Loucy (cell line): ENCODE results near the gene COA6.

Source experiments
- EZH2phosphoT487 ChIP-seq: fragments of 200-600 bp; IDR thresholded peaks from 2 replicates; pipeline ENCODE4 v1.6.1; 2018; ENCODE audit warnings: antibody characterized with exemption, mild to moderate bottlenecking, moderate library complexity, borderline replicate concordance
- TF ChIP-seq, protein P1 (sequence below): fragments of 200-600 bp; sonication (generic); conservative IDR thresholded peaks from 2 replicates; pipeline ENCODE4 v1.5.1; 2014; ENCODE audit warnings: mild to moderate bottlenecking, antibody characterized with exemption, low read length

DNA sequence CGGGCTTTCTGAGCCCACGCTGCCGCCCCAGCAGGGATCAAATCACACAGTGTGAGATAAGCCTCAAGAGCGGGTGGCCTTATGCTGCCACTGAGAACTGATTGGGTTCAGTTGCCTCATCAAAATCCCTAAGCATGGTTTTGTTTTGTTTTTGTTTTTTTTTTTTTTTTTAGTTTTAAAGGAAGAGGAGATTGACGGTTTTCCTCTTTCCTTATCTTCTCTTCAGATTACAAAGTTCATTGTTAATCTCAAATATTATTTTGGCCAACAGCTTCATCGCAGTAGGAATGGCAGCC lies 651 bp downstream of the COA6 start:
- TF ChIP-seq, protein P1, sequence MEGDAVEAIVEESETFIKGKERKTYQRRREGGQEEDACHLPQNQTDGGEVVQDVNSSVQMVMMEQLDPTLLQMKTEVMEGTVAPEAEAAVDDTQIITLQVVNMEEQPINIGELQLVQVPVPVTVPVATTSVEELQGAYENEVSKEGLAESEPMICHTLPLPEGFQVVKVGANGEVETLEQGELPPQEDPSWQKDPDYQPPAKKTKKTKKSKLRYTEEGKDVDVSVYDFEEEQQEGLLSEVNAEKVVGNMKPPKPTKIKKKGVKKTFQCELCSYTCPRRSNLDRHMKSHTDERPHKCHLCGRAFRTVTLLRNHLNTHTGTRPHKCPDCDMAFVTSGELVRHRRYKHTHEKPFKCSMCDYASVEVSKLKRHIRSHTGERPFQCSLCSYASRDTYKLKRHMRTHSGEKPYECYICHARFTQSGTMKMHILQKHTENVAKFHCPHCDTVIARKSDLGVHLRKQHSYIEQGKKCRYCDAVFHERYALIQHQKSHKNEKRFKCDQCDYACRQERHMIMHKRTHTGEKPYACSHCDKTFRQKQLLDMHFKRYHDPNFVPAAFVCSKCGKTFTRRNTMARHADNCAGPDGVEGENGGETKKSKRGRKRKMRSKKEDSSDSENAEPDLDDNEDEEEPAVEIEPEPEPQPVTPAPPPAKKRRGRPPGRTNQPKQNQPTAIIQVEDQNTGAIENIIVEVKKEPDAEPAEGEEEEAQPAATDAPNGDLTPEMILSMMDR = no peak
- TF ChIP-seq EZH2phosphoT487 = no peak
